Neural cell (in vitro differentiated cells): ENCODE data around the gene UBXN6.

ENCODE experiments used
- EP300 ChIP-seq: fragments of 450-650 bp; conservative IDR thresholded peaks from 2 replicates; pipeline ENCODE4 v1.6.1; 2014; ENCODE audit warnings: antibody characterized with exemption, mild to moderate bottlenecking, moderate library complexity; ENCODE audit not compliant: poor library complexity, severe bottlenecking
- RAD21 ChIP-seq: fragments of 450-650 bp; conservative IDR thresholded peaks from 2 replicates; pipeline ENCODE4 v1.6.1; 2014; ENCODE audit warnings: antibody characterized with exemption, mild to moderate bottlenecking, moderate library complexity
- TF ChIP-seq, protein P1 (sequence below): fragments of 450-650 bp; IDR thresholded peaks from 2 replicates; pipeline ENCODE4 v1.5.1; 2014; ENCODE audit warnings: antibody characterized with exemption, mild to moderate bottlenecking, moderate library complexity; ENCODE audit not compliant: poor library complexity, severe bottlenecking

GRCh38 chr19:4500841-4501591 is 43.4 kb upstream of the UBXN6 start:
- TF ChIP-seq, protein P1, sequence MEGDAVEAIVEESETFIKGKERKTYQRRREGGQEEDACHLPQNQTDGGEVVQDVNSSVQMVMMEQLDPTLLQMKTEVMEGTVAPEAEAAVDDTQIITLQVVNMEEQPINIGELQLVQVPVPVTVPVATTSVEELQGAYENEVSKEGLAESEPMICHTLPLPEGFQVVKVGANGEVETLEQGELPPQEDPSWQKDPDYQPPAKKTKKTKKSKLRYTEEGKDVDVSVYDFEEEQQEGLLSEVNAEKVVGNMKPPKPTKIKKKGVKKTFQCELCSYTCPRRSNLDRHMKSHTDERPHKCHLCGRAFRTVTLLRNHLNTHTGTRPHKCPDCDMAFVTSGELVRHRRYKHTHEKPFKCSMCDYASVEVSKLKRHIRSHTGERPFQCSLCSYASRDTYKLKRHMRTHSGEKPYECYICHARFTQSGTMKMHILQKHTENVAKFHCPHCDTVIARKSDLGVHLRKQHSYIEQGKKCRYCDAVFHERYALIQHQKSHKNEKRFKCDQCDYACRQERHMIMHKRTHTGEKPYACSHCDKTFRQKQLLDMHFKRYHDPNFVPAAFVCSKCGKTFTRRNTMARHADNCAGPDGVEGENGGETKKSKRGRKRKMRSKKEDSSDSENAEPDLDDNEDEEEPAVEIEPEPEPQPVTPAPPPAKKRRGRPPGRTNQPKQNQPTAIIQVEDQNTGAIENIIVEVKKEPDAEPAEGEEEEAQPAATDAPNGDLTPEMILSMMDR, result no peak
- TF ChIP-seq RAD21 (no peak), EP300 (no peak)
